HepG2 (cell line): ENCODE results near the gene WDCP. TPM values are rescaled to one million over a fixed set of nuclear protein-coding genes. Genes with fewer than 3 reads are reported as not detected.

ENCODE experiments used
- ATAC-seq: fragments of 200-7000 bp; cut with Tn5 transposase; 3 replicates; pipeline ENCODE4 v1.9.1; 2020; ENCODE audit warnings: mild to moderate bottlenecking, moderate library complexity
- BruUV-seq: library from RNA; stranded (reverse); fragments of 400-500 nt; replicated peaks from 2 replicates; lab custom pipeline; 2021; lab: Mats Ljungman, UMichigan
- CTCF ChIA-PET: fragments of 300-600 bp; formaldehyde crosslinking; extraction: SDS; loops from one replicate; lab custom pipeline; 2021; ENCODE audit warnings: low total read pairs, inconsistent platforms, low intra/inter-chr PET ratio; lab: Yijun Ruan, JAX
- POLR2A ChIA-PET: fragments of 350-600 bp; sonication (Branson Sonifier 250); formaldehyde crosslinking; loops from one replicate; lab custom pipeline; 2020; ENCODE audit warnings: antibody characterized with exemption, inconsistent platforms; lab: Yijun Ruan, JAX
- DNase-seq: peaks from one replicate; pipeline ENCODE4 v3.0.0-alpha.2; 2015; ENCODE audit warnings: low spot score
- FAIRE-seq: peaks from 3 replicates; lab custom pipeline; 2011; peaks lifted over from hg19 to GRCh38; lab: Jason Lieb, UNC
- H2AFZ ChIP-seq: one replicate; pipeline ENCODE4 v1.6.1; 2011; ENCODE audit warnings: low read length, inconsistent platforms
- H3K27ac ChIP-seq: fragments of 300-600 bp; 3 replicates; pipeline ENCODE4 v1.8.0; 2011; ENCODE audit warnings: mixed run types, mild to moderate bottlenecking, mixed read lengths, low read length, inconsistent platforms; ENCODE audit not compliant: insufficient read depth; ENCODE audit errors: extremely low read length
- H3K27me3 ChIP-seq, 2 experiments: fragments of 200-600 bp in 1 of 2; 2 replicates in 1 of 2; 3 replicates in 1 of 2; pipeline versions ENCODE4 v1.6.0 to v1.8.0; 2011; ENCODE audit warnings: low read length in 2 of 2, mild to moderate bottlenecking in 2 of 2, moderate library complexity in 2 of 2, inconsistent platforms in 1 of 2; ENCODE audit not compliant: insufficient read depth in 2 of 2, control insufficient read depth in 1 of 2
- H3K36me3 ChIP-seq, 2 experiments: fragments of 200-600 bp in 1 of 2; replicated peaks in 1 of 2; 2 replicates in 1 of 2; 3 replicates in 1 of 2; pipeline versions ENCODE4 v1.5.1 to v1.8.0; 2011; ENCODE audit warnings: low read length in 2 of 2, inconsistent platforms in 1 of 2; ENCODE audit not compliant: insufficient read depth in 2 of 2, control insufficient read depth in 1 of 2
- H3K4me1 ChIP-seq: 2 replicates; pipeline ENCODE4 v1.5.1; 2012; ENCODE audit warnings: low read length, inconsistent platforms; ENCODE audit not compliant: insufficient read depth
- H3K4me2 ChIP-seq: 2 replicates; pipeline ENCODE4 v1.6.0; 2011; ENCODE audit warnings: low read depth, low read length, inconsistent platforms
- H3K4me3 ChIP-seq, 3 experiments: fragments of 200-600 bp in 1 of 3; sonication (generic), shearing (Covaris generic) in 1 of 3; replicated peaks in 1 of 3; 2 replicates each; pipeline ENCODE4 v1.5.1; 2011 to 2016; ENCODE audit warnings: low read length in 3 of 3, inconsistent platforms in 2 of 3, low read depth in 2 of 3, mild to moderate bottlenecking in 2 of 3, control low read depth in 1 of 3, mixed read lengths in 1 of 3; ENCODE audit not compliant: insufficient read depth in 1 of 3
- H3K79me2 ChIP-seq: one replicate; pipeline ENCODE4 v1.6.1; 2011; ENCODE audit warnings: low read length, inconsistent platforms; ENCODE audit not compliant: insufficient read depth
- H3K9ac ChIP-seq: 2 replicates; pipeline ENCODE4 v1.6.0; 2011; ENCODE audit warnings: mild to moderate bottlenecking, low read depth, low read length, inconsistent platforms; ENCODE audit not compliant: insufficient read depth
- H3K9me3 ChIP-seq: 2 replicates; pipeline ENCODE4 v1.5.1; 2012; ENCODE audit warnings: mild to moderate bottlenecking, low read length
- H4K20me1 ChIP-seq: 2 replicates; pipeline ENCODE4 v1.6.0; 2011; ENCODE audit warnings: inconsistent platforms, mild to moderate bottlenecking, low read length, moderate library complexity; ENCODE audit not compliant: insufficient read depth
- FOXA1 ChIP-seq, 2 experiments: fragments of 450-650 bp in 1 of 2; sonication (generic) in 1 of 2; formaldehyde crosslinking in 1 of 2; IDR thresholded peaks; 2 replicates each; pipeline versions ENCODE4 v1.4.0 to v1.6.1; 2016 to 2020; ENCODE audit warnings: missing genetic modification reagents in 1 of 2
- NFKB2 ChIP-seq: sonication (generic); formaldehyde crosslinking; IDR thresholded peaks from 2 replicates; pipeline ENCODE4 v1.4.0; 2020; ENCODE audit warnings: missing genetic modification reagents, borderline replicate concordance
- NONO ChIP-seq, 2 experiments: fragments of 450-650 bp in 1 of 2; sonication (generic) in 1 of 2; formaldehyde crosslinking in 1 of 2; IDR thresholded peaks in 1 of 2; conservative IDR thresholded peaks in 1 of 2; 2 replicates each; pipeline versions ENCODE4 v1.6.1 to v1.8.0; 2017 to 2022; ENCODE audit warnings: mild to moderate bottlenecking in 1 of 2, missing genetic modification reagents in 1 of 2, moderate library complexity in 1 of 2
- RFX5 ChIP-seq: IDR thresholded peaks from 2 replicates; pipeline ENCODE4 v1.6.1; 2011; ENCODE audit warnings: low read depth, low read length, improper control_type of control experiment
- SIN3B ChIP-seq: fragments of 150-350 bp; IDR thresholded peaks from 2 replicates; pipeline ENCODE4 v1.6.1; 2014; ENCODE audit warnings: low read length
- SIX4 ChIP-seq: sonication (generic); formaldehyde crosslinking; IDR thresholded peaks from 2 replicates; pipeline ENCODE4 v1.4.0; 2020; ENCODE audit warnings: missing genetic modification reagents
- ZC3H13 ChIP-seq: sonication (generic); formaldehyde crosslinking; IDR thresholded peaks from 2 replicates; pipeline ENCODE4 v1.8.1; 2023; ENCODE audit warnings: mild to moderate bottlenecking, missing genetic modification reagents, moderate library complexity
- ZFP36 ChIP-seq: fragments of 150-350 bp; IDR thresholded peaks from 2 replicates; pipeline ENCODE4 v1.6.1; 2018; ENCODE audit warnings: borderline replicate concordance, low read length, low read depth; ENCODE audit not compliant: partially characterized antibody
- ZMYM4 ChIP-seq: sonication (generic); formaldehyde crosslinking; IDR thresholded peaks from 2 replicates; pipeline ENCODE4 v1.8.1; 2023; ENCODE audit warnings: mild to moderate bottlenecking, missing genetic modification reagents
- WGBS: methylation state at CpG from one replicate; pipeline ENCODE4 v1.1.6; 2017; ENCODE audit warnings: low lambda C conversion rate; 5-methylcytosine and 5-hydroxymethylcytosine counted together
- in situ Hi-C: cut with HindIII; loops from 2 replicates; pipeline ENCODE4 v1.10.0; 2017; ENCODE audit warnings: low pct_unique_long_range_greater_than_20kb; ENCODE audit not compliant: extremely low pct_ligation_motif_present
- intact Hi-C: fragments of 100-400 bp; cut with micrococcal nuclease; formaldehyde crosslinking; loops from one replicate; pipeline ENCODE4 v1.10.0; 2022; ENCODE audit not compliant: unreplicated experiment
- polyA plus RNA-seq, 8 experiments: library from polyadenylated mRNA; depleted of rRNA in 3 of 8; stranded (reverse) in 7 of 8; unstranded in 1 of 8; fragments of >200 nt; fragmentation: Illumina TruSeq in 4 of 8; extraction: Trizol in 4 of 8; gene quantifications; 2 replicates each; pipeline versions ENCODE4 v1.2.1 to v1.2.3, GENCODE V29; 2011 to 2016; ENCODE audit warnings: low read depth in 4 of 8, missing spikeins in 1 of 8, mixed read lengths in 1 of 8; ENCODE audit not compliant: insufficient read depth in 1 of 8
- total RNA-seq, 5 experiments: library from RNA; depleted of rRNA; stranded (reverse); fragments of >200 nt; fragmentation: Illumina TruSeq; extraction: Trizol; gene quantifications; 2 replicates each; pipeline ENCODE4 v1.2.3, GENCODE V29; 2016; ENCODE audit warnings: low read depth in 1 of 5
- TF ChIP-seq, protein P1 (sequence below): sonication (generic); formaldehyde crosslinking; IDR thresholded peaks from 2 replicates; pipeline ENCODE4 v1.4.0; 2020; ENCODE audit warnings: mild to moderate bottlenecking, missing genetic modification reagents
- TF ChIP-seq, protein P2 (sequence below): sonication (generic); formaldehyde crosslinking; IDR thresholded peaks from 2 replicates; pipeline ENCODE4 v1.4.0; 2020; ENCODE audit warnings: missing genetic modification reagents, borderline replicate concordance
- TF ChIP-seq, protein P3 (sequence below): sonication (generic); formaldehyde crosslinking; conservative IDR thresholded peaks from 2 replicates; pipeline ENCODE4 v1.4.0; 2020; ENCODE audit warnings: mild to moderate bottlenecking, missing genetic modification reagents, moderate library complexity

The WDCP gene
- total and polyA plus RNA-seq, 2 of the 13 experiments (the other 11 are each of a cell fraction or from before 2014, with no cell fraction given): 17.4 to 22.6 TPM

DNA sequence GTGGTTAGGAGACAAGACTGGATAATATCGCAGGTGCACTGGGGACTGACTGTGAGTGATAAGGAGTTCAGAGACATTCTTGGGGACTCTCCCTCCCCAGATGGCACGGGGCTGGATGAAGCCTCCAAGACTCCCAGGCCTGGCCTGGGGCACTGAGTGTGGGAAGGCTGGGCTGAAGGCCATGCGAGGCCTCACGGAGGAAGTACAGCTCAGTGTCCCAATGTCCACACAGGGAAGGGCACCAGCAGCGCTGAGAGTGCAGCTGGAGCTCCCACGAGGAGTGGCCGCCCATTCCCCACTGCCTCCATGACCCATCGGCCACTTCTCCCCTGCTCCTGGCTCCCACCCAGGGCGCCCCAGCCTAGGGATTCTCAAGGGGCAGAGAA is 30.8 kb downstream of the WDCP start (continued):
- TF ChIP-seq, protein P1, sequence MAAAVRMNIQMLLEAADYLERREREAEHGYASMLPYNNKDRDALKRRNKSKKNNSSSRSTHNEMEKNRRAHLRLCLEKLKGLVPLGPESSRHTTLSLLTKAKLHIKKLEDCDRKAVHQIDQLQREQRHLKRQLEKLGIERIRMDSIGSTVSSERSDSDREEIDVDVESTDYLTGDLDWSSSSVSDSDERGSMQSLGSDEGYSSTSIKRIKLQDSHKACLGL (CRISPR knock-in tag): no peak
- TF ChIP-seq SIN3B (no peak), FOXA1 (IDR thresholded peaks at IDR 0.05) (no peak), FOXA1 (CRISPR knock-in tag; IDR thresholded peaks at IDR 0.05) (peak; percentile 41; the same call in 1 of the 2 replicates), RFX5 (peak; percentile 28; the same call in 1 of the 2 replicates), ZMYM4 (no peak), ZC3H13 (no peak)
- TF ChIP-seq, protein P2, sequence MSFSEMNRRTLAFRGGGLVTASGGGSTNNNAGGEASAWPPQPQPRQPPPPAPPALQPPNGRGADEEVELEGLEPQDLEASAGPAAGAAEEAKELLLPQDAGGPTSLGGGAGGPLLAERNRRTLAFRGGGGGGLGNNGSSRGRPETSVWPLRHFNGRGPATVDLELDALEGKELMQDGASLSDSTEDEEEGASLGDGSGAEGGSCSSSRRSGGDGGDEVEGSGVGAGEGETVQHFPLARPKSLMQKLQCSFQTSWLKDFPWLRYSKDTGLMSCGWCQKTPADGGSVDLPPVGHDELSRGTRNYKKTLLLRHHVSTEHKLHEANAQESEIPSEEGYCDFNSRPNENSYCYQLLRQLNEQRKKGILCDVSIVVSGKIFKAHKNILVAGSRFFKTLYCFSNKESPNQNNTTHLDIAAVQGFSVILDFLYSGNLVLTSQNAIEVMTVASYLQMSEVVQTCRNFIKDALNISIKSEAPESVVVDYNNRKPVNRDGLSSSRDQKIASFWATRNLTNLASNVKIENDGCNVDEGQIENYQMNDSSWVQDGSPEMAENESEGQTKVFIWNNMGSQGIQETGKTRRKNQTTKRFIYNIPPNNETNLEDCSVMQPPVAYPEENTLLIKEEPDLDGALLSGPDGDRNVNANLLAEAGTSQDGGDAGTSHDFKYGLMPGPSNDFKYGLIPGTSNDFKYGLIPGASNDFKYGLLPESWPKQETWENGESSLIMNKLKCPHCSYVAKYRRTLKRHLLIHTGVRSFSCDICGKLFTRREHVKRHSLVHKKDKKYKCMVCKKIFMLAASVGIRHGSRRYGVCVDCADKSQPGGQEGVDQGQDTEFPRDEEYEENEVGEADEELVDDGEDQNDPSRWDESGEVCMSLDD (CRISPR knock-in tag): no peak

DNA sequence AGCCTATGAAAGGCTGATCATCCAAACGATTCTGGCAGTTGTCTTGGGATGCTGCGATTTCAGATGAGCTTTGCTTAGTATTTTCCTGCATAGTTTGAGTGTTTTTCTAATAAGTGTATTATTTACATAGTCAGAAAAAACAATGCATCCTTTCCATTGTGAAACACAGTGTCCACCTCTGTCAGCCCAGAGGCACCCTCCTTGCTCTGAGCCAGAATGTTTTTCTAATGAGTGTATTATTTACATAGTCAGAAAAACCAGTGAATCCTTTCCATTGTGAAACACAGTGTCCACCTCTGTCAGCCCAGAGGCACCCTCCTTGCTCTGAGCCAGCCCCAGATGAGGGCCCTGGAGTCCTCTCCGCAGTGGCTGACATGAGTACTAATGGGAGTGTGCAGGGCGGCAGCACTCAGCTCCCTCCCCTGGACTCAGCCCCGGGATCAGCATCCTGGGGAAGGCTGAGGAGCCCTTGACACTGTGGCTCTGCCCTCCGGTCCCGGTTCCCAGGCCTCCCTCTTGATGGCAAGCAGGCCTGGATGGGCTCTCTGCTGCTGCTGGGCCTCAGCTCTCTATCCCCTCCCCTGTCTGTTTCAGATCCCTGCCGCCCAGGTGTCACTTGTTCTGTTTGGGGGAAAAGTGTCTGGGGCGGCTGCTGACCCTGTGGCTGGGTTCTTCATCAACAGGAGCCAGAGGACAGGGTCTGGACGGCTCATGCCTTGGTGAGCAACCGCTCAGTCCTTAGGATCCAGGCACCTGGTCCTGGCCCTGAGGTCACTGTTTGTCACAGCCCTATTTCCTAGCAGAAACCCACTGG is 31.4 kb downstream of the WDCP start:
- BruUV-seq: TSS peak; percentile 87
- WGBS: 10% methylated on average over 8 of the region's 11 CpGs
- DNase-seq (peak; percentile 98), ATAC-seq (peak; percentile 95), FAIRE-seq (peak; percentile 99)
- Histone ChIP-seq H3K4me3 (peak overlapping the region; percentile 22 to 70 (median 27); a peak in 5 of 6 replicates), H3K36me3 (no peaks in the 10 kb centered on the region), H3K4me2 (peak overlapping the region; percentile 89), H3K79me2 (no peaks in the 10 kb centered on the region), H3K27ac (peak overlapping the region; percentile 74), H3K9me3 (no peaks in the 10 kb centered on the region), H2AFZ (peak overlapping the region; percentile 24), H3K27me3 (no peaks in the 10 kb centered on the region), H4K20me1 (no peaks in the 10 kb centered on the region), H3K9ac (peak overlapping the region; percentile 76), H3K4me1 (peaks cover 41% of the 10 kb centered on the region)
- intact Hi-C loops (loop anchor here (1.0 to 2.0 kb wide), 3 partner anchors 31 to 89 kb away; partner anchors contain the start of genes ATAD2B, SF3B6 and WDCP), in situ Hi-C loops (no loop called here)
- ChIA-PET CTCF (interaction anchor here (1.0 kb wide), 1 partner anchor 45 kb away, joined by 3 read pairs; no protein-coding TSS in a partner anchor), POLR2A (interaction anchor here (0.5 to 6.3 kb wide), 20 partner anchors 9 to 111 kb away, joined by 3 to 91 read pairs (median 6); partner anchors contain the start of genes ATAD2B, FKBP1B, SF3B6 and TP53I3)
- TF ChIP-seq, protein P3, sequence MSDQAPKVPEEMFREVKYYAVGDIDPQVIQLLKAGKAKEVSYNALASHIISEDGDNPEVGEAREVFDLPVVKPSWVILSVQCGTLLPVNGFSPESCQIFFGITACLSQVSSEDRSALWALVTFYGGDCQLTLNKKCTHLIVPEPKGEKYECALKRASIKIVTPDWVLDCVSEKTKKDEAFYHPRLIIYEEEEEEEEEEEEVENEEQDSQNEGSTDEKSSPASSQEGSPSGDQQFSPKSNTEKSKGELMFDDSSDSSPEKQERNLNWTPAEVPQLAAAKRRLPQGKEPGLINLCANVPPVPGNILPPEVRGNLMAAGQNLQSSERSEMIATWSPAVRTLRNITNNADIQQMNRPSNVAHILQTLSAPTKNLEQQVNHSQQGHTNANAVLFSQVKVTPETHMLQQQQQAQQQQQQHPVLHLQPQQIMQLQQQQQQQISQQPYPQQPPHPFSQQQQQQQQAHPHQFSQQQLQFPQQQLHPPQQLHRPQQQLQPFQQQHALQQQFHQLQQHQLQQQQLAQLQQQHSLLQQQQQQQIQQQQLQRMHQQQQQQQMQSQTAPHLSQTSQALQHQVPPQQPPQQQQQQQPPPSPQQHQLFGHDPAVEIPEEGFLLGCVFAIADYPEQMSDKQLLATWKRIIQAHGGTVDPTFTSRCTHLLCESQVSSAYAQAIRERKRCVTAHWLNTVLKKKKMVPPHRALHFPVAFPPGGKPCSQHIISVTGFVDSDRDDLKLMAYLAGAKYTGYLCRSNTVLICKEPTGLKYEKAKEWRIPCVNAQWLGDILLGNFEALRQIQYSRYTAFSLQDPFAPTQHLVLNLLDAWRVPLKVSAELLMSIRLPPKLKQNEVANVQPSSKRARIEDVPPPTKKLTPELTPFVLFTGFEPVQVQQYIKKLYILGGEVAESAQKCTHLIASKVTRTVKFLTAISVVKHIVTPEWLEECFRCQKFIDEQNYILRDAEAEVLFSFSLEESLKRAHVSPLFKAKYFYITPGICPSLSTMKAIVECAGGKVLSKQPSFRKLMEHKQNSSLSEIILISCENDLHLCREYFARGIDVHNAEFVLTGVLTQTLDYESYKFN (CRISPR knock-in tag): peak; percentile 87
- TF ChIP-seq NONO (IDR thresholded peaks at IDR 0.05): no peak
- TF ChIP-seq NONO (CRISPR knock-in tag; conservative IDR thresholded peaks at IDR 0.05): no peak; the same call in 1 of the 2 replicates
- TF ChIP-seq ZFP36: no peak
- TF ChIP-seq NFKB2 (CRISPR knock-in tag): peak; percentile 16; the same call in 1 of the 2 replicates
- 0 out of 2 replicates have a peak, but pooled peaks have one; percentile 41 for TF ChIP-seq SIX4 (CRISPR knock-in tag)
